IPS-18a (cell line): Measurements from ENCODE around the gene TCF7L2.

Source experiments
- H3K27ac ChIP-seq: one replicate; pipeline ENCODE4 v1.5.1; 2013; ENCODE audit warnings: low read length
- H3K27me3 ChIP-seq: one replicate; pipeline ENCODE4 v1.6.1; 2013; ENCODE audit warnings: mild to moderate bottlenecking, low read length; ENCODE audit not compliant: control insufficient read depth, insufficient read depth
- H3K36me3 ChIP-seq: one replicate; pipeline ENCODE4 v1.6.1; 2013; ENCODE audit warnings: low read depth, low read length; ENCODE audit not compliant: control insufficient read depth
- H3K4me1 ChIP-seq: one replicate; pipeline ENCODE4 v1.6.1; 2013; ENCODE audit warnings: low read depth, low read length; ENCODE audit not compliant: control insufficient read depth
- H3K4me3 ChIP-seq: one replicate; pipeline ENCODE4 v1.5.1; 2013; ENCODE audit warnings: low read length
- H3K9ac ChIP-seq: one replicate; pipeline ENCODE4 v1.6.1; 2013; ENCODE audit warnings: mild to moderate bottlenecking, low read length, moderate library complexity
- H3K9me3 ChIP-seq: one replicate; pipeline ENCODE4 v1.6.1; 2013; ENCODE audit warnings: low read depth, low read length; ENCODE audit not compliant: control insufficient read depth

TCF7L2 gene

GRCh38 chr10:112958275-112958995 is 8.4 kb downstream of the TCF7L2 start:
- no peaks in the 10 kb centered on the region for H3K9me3 ChIP-seq
- peaks cover 87% of the 10 kb centered on the region for H3K4me1 ChIP-seq
- no peaks in the 10 kb centered on the region for H3K27me3 ChIP-seq
- H3K9ac ChIP-seq, result peak overlapping the region; percentile 95
- H3K36me3 ChIP-seq, result peaks cover 8% of the 10 kb centered on the region
- peak overlapping the region; percentile 98 for H3K4me3 ChIP-seq
- H3K27ac ChIP-seq, result peak overlapping the region; percentile 34

- peaks cover 86% of the 10 kb centered on the region for H3K4me1 ChIP-seq
These were observed 9.3 kb downstream of the TCF7L2 start for GRCh38 chr10:112959207-112959838.

GRCh38 chr10:112960151-112960681 is 10.2 kb downstream of the TCF7L2 start:
- Histone ChIP-seq H3K27ac (no peak overlapping the region), H3K9ac (no peak overlapping the region), H3K27me3 (no peaks in the 10 kb centered on the region), H3K4me1 (peaks cover 77% of the 10 kb centered on the region), H3K9me3 (no peaks in the 10 kb centered on the region), H3K36me3 (peaks cover 16% of the 10 kb centered on the region), H3K4me3 (no peak overlapping the region)

More at GRCh38 chr10:112959207-112959838, 9.3 kb downstream of the TCF7L2 start:
- no peak overlapping the region for H3K9ac ChIP-seq
- H3K36me3 ChIP-seq, result peaks cover 10% of the 10 kb centered on the region
- H3K4me3 ChIP-seq, result peak overlapping the region; percentile 98
- H3K9me3 ChIP-seq, result no peaks in the 10 kb centered on the region
- H3K27ac ChIP-seq, result peak overlapping the region; percentile 56
- no peaks in the 10 kb centered on the region for H3K27me3 ChIP-seq

- H3K4me1 ChIP-seq, result peaks cover 64% of the 10 kb centered on the region
- H3K27ac ChIP-seq, result no peak overlapping the region
- H3K9me3 ChIP-seq, result no peaks in the 10 kb centered on the region
- H3K36me3 ChIP-seq, result peaks cover 23% of the 10 kb centered on the region
- H3K4me3 ChIP-seq, result no peak overlapping the region
- H3K9ac ChIP-seq, result no peak overlapping the region
- H3K27me3 ChIP-seq, result no peaks in the 10 kb centered on the region
These were observed 11.6 kb downstream of the TCF7L2 start for GRCh38 chr10:112961609-112962008.

GRCh38 chr10:112962343-112962742 is 12.3 kb downstream of the TCF7L2 start:
- peaks cover 56% of the 10 kb centered on the region for H3K4me1 ChIP-seq
- no peak overlapping the region for H3K27ac ChIP-seq
- no peaks in the 10 kb centered on the region for H3K9me3 ChIP-seq
- H3K27me3 ChIP-seq, result no peaks in the 10 kb centered on the region
- H3K36me3 ChIP-seq, result peaks cover 31% of the 10 kb centered on the region
- no peak overlapping the region for H3K9ac ChIP-seq
- H3K4me3 ChIP-seq, result no peak overlapping the region

- Histone ChIP-seq H3K27ac (no peak overlapping the region), H3K9me3 (no peaks in the 10 kb centered on the region), H3K27me3 (no peaks in the 10 kb centered on the region), H3K9ac (no peak overlapping the region), H3K36me3 (peaks cover 34% of the 10 kb centered on the region), H3K4me1 (peaks cover 41% of the 10 kb centered on the region), H3K4me3 (no peak overlapping the region)
These were observed 13.8 kb downstream of the TCF7L2 start for GRCh38 chr10:112963835-112964234.

- no peaks in the 10 kb centered on the region for H3K9me3 ChIP-seq
- no peak overlapping the region for H3K27ac ChIP-seq
- peaks cover 34% of the 10 kb centered on the region for H3K36me3 ChIP-seq
- no peak overlapping the region for H3K9ac ChIP-seq
- peaks cover 35% of the 10 kb centered on the region for H3K4me1 ChIP-seq
- H3K4me3 ChIP-seq, result no peak overlapping the region
- no peaks in the 10 kb centered on the region for H3K27me3 ChIP-seq
These were observed 14.4 kb downstream of the TCF7L2 start for GRCh38 chr10:112964482-112964881.

- no peak overlapping the region for H3K9ac ChIP-seq
- H3K9me3 ChIP-seq, result no peaks in the 10 kb centered on the region
- no peak overlapping the region for H3K27ac ChIP-seq
- peaks cover 21% of the 10 kb centered on the region for H3K4me1 ChIP-seq
- H3K4me3 ChIP-seq, result no peak overlapping the region
- peaks cover 34% of the 10 kb centered on the region for H3K36me3 ChIP-seq
- H3K27me3 ChIP-seq, result no peaks in the 10 kb centered on the region
These were observed 16.3 kb downstream of the TCF7L2 start for GRCh38 chr10:112966194-112966855.

GRCh38 chr10:112967200-112967599 is 17.2 kb downstream of the TCF7L2 start:
- H3K4me1 ChIP-seq, result peaks cover 12% of the 10 kb centered on the region
- no peak overlapping the region for H3K27ac ChIP-seq
- H3K9ac ChIP-seq, result no peak overlapping the region
- peaks cover 33% of the 10 kb centered on the region for H3K36me3 ChIP-seq
- no peak overlapping the region for H3K4me3 ChIP-seq
- no peaks in the 10 kb centered on the region for H3K27me3 ChIP-seq
- no peaks in the 10 kb centered on the region for H3K9me3 ChIP-seq

- Histone ChIP-seq H3K4me1 (peaks cover under 1% of the 10 kb centered on the region), H3K27me3 (no peaks in the 10 kb centered on the region), H3K4me3 (no peak overlapping the region), H3K27ac (no peak overlapping the region), H3K36me3 (peaks cover 39% of the 10 kb centered on the region), H3K9ac (no peak overlapping the region), H3K9me3 (no peaks in the 10 kb centered on the region)
These were observed 19.1 kb downstream of the TCF7L2 start for GRCh38 chr10:112969131-112969530.

- Histone ChIP-seq H3K36me3 (peaks cover 35% of the 10 kb centered on the region), H3K9ac (no peak overlapping the region), H3K27me3 (no peaks in the 10 kb centered on the region), H3K27ac (no peak overlapping the region), H3K9me3 (no peaks in the 10 kb centered on the region), H3K4me3 (no peak overlapping the region), H3K4me1 (no peaks in the 10 kb centered on the region)
These were observed 19.5 kb downstream of the TCF7L2 start for GRCh38 chr10:112969542-112969941.
